Fibroblast of pulmonary artery (primary cell): ENCODE results near the gene SERAC1.
"Not testable (repeated sequence)": the region's sequence is repeated elsewhere in the genome, so short reads cannot be mapped to it uniquely, and the experiment has no call there.

Experiments used
- DNase-seq: peaks from one replicate; pipeline ENCODE4 v3.0.0-alpha.2; 2010; ENCODE audit warnings: low read depth
- H3K4me3 ChIP-seq: replicated peaks from 2 replicates; pipeline ENCODE4 v1.5.1; 2011; ENCODE audit warnings: low read depth, mild to moderate bottlenecking, control low read depth, low read length, moderate library complexity
- CTCF ChIP-seq: IDR thresholded peaks from 2 replicates; pipeline ENCODE4 v1.5.1; 2011; ENCODE audit warnings: mild to moderate bottlenecking, control low read depth, low read length, inconsistent platforms; ENCODE audit errors: missing control alignments

Gene SERAC1

GRCh38 chr6:158158123-158158522 is 9.9 kb downstream of the SERAC1 start:
- no peak for TF ChIP-seq CTCF
- DNase-seq = no peak

GRCh38 chr6:158157064-158157764 is 10.8 kb downstream of the SERAC1 start:
- DNase-seq = no peak
- no peak overlapping the region for H3K4me3 ChIP-seq
- no peak for TF ChIP-seq CTCF

More at GRCh38 chr6:158158123-158158522, 9.9 kb downstream of the SERAC1 start:
- no peak overlapping the region for H3K4me3 ChIP-seq

GRCh38 chr6:158154816-158155215 is 13.2 kb downstream of the SERAC1 start:
- no peak for DNase-seq
- no peak for TF ChIP-seq CTCF
- H3K4me3 ChIP-seq = no peak overlapping the region

- H3K4me3 ChIP-seq = no peak overlapping the region
- no peak for DNase-seq
- TF ChIP-seq CTCF = no peak
Observed at GRCh38 chr6:158153576-158153975, 14.5 kb downstream of the SERAC1 start.

GRCh38 chr6:158152659-158153058 is 15.4 kb downstream of the SERAC1 start:
- no peak overlapping the region for H3K4me3 ChIP-seq

GRCh38 chr6:158152025-158152424 is 16.0 kb downstream of the SERAC1 start:
- not testable (repeated sequence) for DNase-seq, H3K4me3 ChIP-seq

More at GRCh38 chr6:158152659-158153058, 15.4 kb downstream of the SERAC1 start:
- no peak for TF ChIP-seq CTCF
- DNase-seq = no peak

- no peak for TF ChIP-seq CTCF
- DNase-seq = peak; percentile 21
- H3K4me3 ChIP-seq = no peak overlapping the region
Observed at GRCh38 chr6:158150701-158151100, 17.4 kb downstream of the SERAC1 start.
